Stimulated activated CD8-positive, alpha-beta memory T cell treated with anti-CD3 and anti-CD28 coated beads, Interleukin-4, amount 100 ng/mL, for 1 hour (primary cell): Measurements from ENCODE around the gene SCIMP.
"Not testable (repeated sequence)": the region's sequence is repeated elsewhere in the genome, so short reads cannot be mapped to it uniquely, and the experiment has no call there.

Source experiments
- DNase-seq, 2 donors: peaks; one replicate each; pipeline ENCODE4 v3.0.0-alpha.2; 2020; ENCODE audit warnings: low read depth in 2 of 2, low spot score in 1 of 2

SCIMP gene

DNA sequence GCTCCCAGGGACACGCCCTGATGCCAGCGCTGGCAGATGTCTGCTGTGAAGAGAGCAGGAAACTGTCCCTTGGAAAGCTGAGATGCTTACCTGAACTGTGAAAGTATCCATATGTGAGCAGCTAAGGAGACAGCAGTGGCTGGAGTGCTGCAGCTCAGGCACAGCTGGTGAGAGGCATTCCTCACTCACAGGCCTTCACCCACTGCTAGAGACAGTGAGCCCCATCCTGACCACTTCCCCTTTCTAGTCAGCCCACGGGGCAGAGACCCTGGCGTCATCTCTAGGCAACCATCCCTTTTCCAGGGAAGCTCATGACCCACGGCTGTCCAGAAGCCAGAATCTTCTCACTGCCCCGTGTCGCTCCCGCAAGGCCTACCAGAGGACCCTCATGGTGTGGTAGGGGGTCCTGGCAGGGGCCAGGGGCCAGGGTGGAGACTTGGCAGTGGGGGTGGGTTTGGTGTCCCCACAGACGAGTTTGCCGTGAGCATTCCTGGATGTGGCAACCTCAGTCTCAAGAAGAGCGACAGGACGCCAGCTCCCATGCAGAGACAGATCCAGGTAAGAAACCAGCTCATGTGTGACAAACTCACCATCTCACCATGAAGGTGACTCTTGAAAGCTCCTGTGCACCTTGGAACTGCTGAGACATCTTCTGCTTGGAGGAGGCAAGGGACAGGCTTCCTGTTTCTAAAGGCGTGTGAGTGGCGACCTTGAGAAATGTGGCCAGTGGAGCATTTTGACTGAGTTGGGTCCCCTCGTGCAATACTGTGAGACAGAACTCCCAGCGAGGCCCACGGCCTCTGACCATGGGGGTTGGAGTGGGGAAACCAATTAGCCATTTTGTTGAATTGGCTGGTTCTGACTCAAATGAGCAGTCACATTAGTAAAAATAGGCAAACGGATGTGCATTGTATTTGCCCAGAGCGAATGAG, at the start of gene SCIMP:
SCIMP (minus strand) TSS at position 216 of the 932 bp plus-strand sequence; CDS start at position 111, 105 bp downstream.
- DNase-seq: no peak

DNA sequence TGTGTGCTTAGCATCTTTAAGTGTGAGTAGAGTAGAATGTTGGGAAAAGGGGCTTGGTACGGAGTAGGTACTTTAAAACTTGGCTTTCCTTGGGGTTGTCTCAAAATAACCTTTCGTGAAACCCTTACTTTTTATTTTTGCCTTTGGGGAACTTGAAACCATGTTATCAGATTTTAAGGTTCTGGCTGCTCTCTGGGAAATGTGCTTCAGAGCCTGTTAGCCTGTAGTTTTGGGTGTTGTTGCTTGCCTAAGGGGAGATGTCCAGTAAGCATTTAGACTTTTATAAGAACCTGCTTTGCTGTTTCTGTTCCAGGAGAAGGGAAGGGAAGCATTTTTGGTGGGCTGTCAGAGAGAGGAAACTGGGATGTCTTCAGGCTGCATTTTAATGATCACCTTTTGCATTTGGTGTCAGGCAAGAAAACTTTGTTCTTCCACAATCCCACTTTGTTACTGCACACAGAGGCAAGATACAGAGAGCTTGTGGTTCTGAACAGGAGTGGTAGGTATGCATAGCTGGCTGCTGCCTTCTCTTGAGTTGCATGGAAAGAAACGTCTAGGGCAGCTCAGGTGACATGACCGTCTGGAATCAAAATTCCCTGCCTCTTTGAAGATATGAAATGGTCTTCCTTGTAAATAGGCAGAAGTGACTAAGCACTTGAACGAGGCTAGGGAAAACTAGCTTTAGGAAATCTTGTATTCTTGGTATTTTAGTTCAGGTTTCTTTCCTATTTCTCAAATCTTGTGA, 49.1 kb upstream of the SCIMP start:
- DNase-seq: no peak

GRCh38 chr17:5282642-5283217, 48.1 kb upstream of the SCIMP start:
- peak; percentile 7 to 19 for DNase-seq

- peak; percentile 89 to 91 for DNase-seq
Observed at GRCh38 chr17:5281814-5282641, 47.4 kb upstream of the SCIMP start, which contains the start of gene RABEP1. TSS of gene RABEP1 (plus strand) at chr17:5282284. CDS start at chr17:5282487, 203 bp downstream.

DNA sequence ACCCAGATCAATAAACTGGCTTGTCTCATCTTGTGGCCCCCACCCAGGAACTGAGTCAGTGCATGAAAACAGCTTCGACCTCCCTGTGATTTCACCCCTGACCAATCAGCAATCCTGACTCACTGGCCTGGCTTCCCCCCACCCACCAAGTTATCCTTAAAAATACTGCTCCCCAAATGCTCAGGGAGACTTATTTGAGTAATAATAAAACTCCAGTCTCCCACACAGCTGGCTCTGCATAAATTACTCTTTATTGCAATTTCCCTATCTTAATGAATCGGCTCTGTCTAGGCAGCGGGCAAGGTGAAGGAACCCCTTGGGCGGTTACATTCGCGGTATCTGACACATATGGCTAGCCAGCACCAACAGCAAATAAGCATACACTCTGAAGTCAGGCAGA, 37.7 kb upstream of the SCIMP start:
- no peak for DNase-seq

GRCh38 chr17:5269241-5269960, 34.7 kb upstream of the SCIMP start:
- no peak for DNase-seq

DNA sequence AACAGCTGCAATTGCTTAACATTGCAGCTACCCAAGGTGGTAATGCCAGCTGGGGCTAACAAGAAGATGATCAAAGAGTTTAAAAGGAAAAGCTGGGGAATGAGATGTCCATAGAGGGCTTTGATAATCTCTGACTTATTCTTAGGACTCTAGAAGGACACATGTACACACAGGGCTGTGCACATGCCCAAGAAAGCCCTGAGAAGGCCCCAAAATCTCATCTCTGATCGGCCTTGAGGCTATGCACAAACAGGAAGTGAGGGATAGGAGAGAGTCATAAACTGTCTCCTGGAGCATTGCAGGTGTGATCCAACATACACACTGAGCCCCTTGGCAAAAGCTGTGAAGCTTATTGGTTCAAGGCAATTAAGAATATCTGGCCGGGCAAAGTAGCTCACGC, 30.2 kb upstream of the SCIMP start:
- no peak for DNase-seq

DNA sequence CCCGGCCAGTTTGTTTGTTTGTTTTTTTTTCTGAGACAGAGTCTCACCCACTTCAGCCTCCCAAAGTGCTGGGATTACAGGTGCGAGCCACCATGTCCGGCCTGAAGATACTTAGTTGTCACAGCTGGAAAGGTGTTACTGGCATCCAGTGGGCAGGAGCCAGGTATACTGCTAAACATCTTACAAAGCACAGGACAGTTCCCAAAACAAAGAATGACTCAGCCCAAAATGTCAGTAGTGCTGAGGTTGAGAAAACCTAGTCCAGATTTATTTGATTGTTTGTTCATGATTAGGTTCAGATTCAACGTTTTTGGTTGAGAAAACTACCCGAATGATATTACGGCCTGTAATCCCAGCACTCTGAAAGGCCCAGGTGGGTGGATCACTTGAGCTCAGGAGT, 28.8 kb upstream of the SCIMP start:
- no peak for DNase-seq

- no peak for DNase-seq
Observed at GRCh38 chr17:5262416-5262991, 27.8 kb upstream of the SCIMP start.

- no peak for DNase-seq
Observed at GRCh38 chr17:5260542-5260941, 25.9 kb upstream of the SCIMP start.

DNA sequence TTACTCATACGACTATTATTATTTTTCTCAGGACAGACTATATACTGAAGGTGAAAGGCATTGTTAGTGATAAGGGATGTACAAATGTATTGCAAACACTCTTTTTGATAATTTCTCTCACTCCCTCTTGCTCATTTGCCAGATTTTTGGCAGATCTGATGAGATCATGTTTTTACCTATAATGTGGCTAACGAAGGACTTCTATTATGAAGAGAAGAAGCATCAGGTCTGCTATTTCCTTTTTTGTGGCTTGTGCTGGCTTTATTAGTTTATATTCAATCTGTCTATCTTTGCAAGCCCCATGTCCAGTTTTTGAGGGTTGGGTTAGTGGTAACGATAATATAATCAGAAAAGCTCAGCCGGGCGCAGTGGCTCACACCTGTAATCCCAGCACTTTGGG, 22.5 kb upstream of the SCIMP start:
- DNase-seq: no peak

GRCh38 chr17:5254903-5255521, 20.4 kb upstream of the SCIMP start:
- no peak for DNase-seq

GRCh38 chr17:5254414-5254813, 19.8 kb upstream of the SCIMP start:
- no peak for DNase-seq

DNA sequence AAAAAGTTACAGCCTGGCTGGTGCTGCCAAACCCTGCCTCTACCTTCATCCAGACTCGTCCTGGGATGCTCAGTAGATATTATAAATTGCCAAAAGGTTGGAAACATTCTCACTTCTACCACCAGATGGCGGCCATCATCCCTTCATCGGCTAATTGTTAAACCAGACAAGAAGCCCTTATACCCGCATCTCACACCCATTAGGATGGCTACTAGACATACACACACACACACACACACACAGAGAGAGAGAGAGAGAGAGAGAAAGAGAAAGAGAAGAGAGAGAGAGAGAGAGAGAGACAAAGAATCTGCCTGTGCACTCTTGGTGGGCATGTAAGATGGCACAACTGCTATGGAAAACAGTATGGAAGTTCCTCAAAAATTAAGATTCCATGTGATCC, 15.0 kb upstream of the SCIMP start:
- peak in 1 of 2 donors; percentile 37 for DNase-seq

DNA sequence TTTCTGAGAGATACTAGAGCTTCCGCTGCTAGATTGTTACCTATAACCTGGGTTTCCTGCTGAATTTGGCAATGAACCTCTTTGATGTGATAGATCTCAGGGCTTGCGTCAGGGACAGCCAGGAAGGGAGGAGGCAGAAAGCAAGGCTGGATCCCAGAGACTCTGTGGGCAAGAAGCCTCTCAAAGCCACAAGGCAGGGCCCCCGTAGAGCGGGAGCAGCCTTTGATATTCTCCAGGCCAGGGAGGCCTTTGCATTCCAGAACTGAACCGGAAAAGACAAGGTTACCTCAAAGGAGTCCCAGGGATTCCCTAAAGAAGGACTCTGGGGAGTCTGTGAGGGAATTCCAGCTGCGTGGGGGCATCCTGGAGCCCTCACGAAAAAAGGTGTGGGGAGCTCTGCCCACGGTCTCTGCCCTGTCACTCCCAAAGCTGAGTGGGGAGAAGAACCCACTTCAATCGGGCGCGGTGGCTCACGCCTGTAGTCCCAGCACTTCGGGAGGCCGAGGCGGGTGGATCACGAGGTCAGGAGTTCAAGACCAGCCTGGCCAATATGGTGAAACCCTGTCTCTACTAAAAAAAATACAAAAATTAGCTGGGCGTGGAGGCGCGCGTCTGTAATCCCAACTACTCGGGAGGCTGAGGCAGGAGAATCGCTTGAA, 14.3 kb upstream of the SCIMP start:
- no peak for DNase-seq

DNA sequence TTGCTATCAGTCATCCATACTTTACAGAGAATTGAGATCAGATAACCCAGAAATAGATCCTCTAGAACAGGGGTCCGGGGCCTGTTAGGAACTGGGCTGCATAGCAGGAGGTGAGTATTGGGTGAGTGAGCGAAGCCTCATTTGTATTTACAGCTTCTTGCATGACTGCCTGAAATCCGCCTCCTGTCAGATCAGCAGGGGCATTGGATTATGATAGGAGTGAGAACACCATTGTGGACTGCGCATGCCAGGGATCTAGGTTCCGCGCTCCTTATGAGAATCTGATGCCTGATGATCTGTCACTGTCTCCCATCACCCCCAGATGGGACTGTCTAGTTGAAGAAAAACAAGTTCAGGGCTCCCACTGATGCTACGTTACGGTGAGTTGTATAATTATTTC, 13.0 kb upstream of the SCIMP start:
- DNase-seq: no peak

GRCh38 chr17:5241861-5242671, 7.4 kb upstream of the SCIMP start:
- no peak for DNase-seq

DNA sequence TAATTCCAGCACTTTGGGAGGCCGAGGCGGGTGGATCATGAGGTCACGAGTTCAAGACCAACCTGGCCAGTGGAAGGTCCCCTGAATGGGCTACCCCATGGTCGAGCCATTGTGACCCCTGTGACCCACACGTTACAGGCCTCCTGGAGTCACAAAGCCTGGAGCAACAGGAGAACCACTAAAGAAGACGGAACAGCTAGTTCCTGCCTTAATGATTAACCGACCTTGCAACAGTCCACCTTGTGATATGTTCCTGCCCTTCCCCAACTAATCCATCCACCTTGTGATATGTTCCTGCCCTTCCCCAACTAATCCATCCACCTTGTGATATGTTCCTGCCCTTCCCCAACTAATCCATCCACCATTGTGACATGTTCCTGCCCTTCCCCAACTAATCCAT, 5.1 kb upstream of the SCIMP start:
- not testable (repeated sequence) for DNase-seq
